SK-N-SH (cell line): ENCODE measurements around the gene MAGEB2. TPM values are rescaled to one million over a fixed set of nuclear protein-coding genes. Genes with fewer than 3 reads are reported as not detected.

Experiments used
- CTCF ChIA-PET: fragments of 300-600, 350-600 bp; formaldehyde crosslinking; extraction: SDS; loops from one replicate; lab custom pipeline; 2021; lab: Yijun Ruan, JAX
- POLR2A ChIA-PET: fragments of 350-600 bp; sonication (Branson Sonifier 250); formaldehyde crosslinking; extraction: SDS; loops from one replicate; lab custom pipeline; 2020; ENCODE audit warnings: antibody characterized with exemption, inconsistent platforms; lab: Yijun Ruan, JAX
- DNase-seq: peaks from one replicate; pipeline ENCODE4 v3.0.0; 2012
- H2AFZ ChIP-seq: fragments of 200-600 bp; sonication (generic); 2 replicates; pipeline ENCODE4 v1.8.1; 2016; ENCODE audit warnings: antibody characterized with exemption, mild to moderate bottlenecking, low read depth
- H3F3A ChIP-seq: fragments of 200-600 bp; sonication (generic); replicated peaks from 2 replicates; pipeline ENCODE3; 2016; ENCODE audit warnings: antibody characterized with exemption, mild to moderate bottlenecking; ENCODE audit not compliant: insufficient read depth
- H3K27ac ChIP-seq, 2 experiments: fragments of 200-500 bp in 1 of 2; fragments of 200-600 bp in 1 of 2; sonication (Bioruptor generic) in 1 of 2; sonication (generic), shearing (Covaris generic) in 1 of 2; 2 replicates each; pipeline versions ENCODE4 v1.5.1 to v1.6.1; 2014 to 2016; ENCODE audit warnings: low read depth in 2 of 2, inconsistent platforms in 1 of 2, low read length in 1 of 2, mild to moderate bottlenecking in 1 of 2, mixed read lengths in 1 of 2
- H3K27me3 ChIP-seq: fragments of 200-600 bp; sonication (generic), shearing (Covaris generic); 2 replicates; pipeline ENCODE4 v1.6.1; 2016; ENCODE audit warnings: mixed run types; ENCODE audit not compliant: insufficient read depth
- H3K36me3 ChIP-seq, 2 experiments: fragments of 200-500 bp in 1 of 2; fragments of 200-600 bp in 1 of 2; sonication (Bioruptor generic) in 1 of 2; sonication (generic) in 1 of 2; replicated peaks in 1 of 2; 2 replicates each; pipeline versions ENCODE3 to v1.5.1; 2014 to 2016; ENCODE audit warnings: low read length in 1 of 2, mild to moderate bottlenecking in 1 of 2; ENCODE audit not compliant: insufficient read depth in 2 of 2, control insufficient read depth in 1 of 2
- H3K4me1 ChIP-seq, 2 experiments: fragments of 200-500 bp in 1 of 2; fragments of 200-600 bp in 1 of 2; sonication (Bioruptor generic) in 1 of 2; sonication (generic), shearing (Covaris generic) in 1 of 2; 2 replicates each; pipeline versions ENCODE4 v1.5.1 to v1.6.1; 2014 to 2016; ENCODE audit warnings: low read depth in 1 of 2, low read length in 1 of 2, mixed run types in 1 of 2; ENCODE audit not compliant: insufficient read depth in 2 of 2, control insufficient read depth in 1 of 2
- H3K4me2 ChIP-seq: fragments of 200-600 bp; sonication (generic), shearing (Covaris generic); 2 replicates; pipeline ENCODE4 v1.6.1; 2017; ENCODE audit warnings: mixed run types
- H3K4me3 ChIP-seq, 2 experiments: fragments of 200-500 bp in 1 of 2; fragments of 200-600 bp in 1 of 2; sonication (Bioruptor generic) in 1 of 2; sonication (generic), shearing (Covaris generic) in 1 of 2; 2 replicates each; pipeline versions ENCODE4 v1.5.1 to v1.8.1; 2014 to 2016; ENCODE audit warnings: low read depth in 2 of 2, inconsistent platforms in 1 of 2, low read length in 1 of 2, mild to moderate bottlenecking in 1 of 2, mixed read lengths in 1 of 2, moderate library complexity in 1 of 2
- H3K79me2 ChIP-seq: fragments of 200-600 bp; sonication (generic); 2 replicates; pipeline ENCODE4 v1.8.1; 2017; ENCODE audit warnings: mild to moderate bottlenecking; ENCODE audit not compliant: insufficient read depth
- H3K9ac ChIP-seq: fragments of 200-600 bp; sonication (generic); 2 replicates; pipeline ENCODE4 v1.6.1; 2017; ENCODE audit warnings: mixed run types
- H3K9me2 ChIP-seq: fragments of 200-600 bp; sonication (generic); 2 replicates; pipeline ENCODE4 v1.6.1; 2017; ENCODE audit warnings: mixed run types
- H3K9me3 ChIP-seq: fragments of 200-600 bp; sonication (generic); 2 replicates; pipeline ENCODE4 v1.6.1; 2017; ENCODE audit warnings: mixed run types, mild to moderate bottlenecking, moderate library complexity
- H4K20me1 ChIP-seq: fragments of 200-600 bp; sonication (generic); 2 replicates; pipeline ENCODE4 v1.6.1; 2017; ENCODE audit warnings: mild to moderate bottlenecking, mixed run types; ENCODE audit not compliant: insufficient read depth
- CHD2 ChIP-seq: fragments of 150-350 bp; IDR thresholded peaks from 2 replicates; pipeline ENCODE4 v1.6.1; 2018; ENCODE audit warnings: low read length; ENCODE audit not compliant: partially characterized antibody
- CTCF ChIP-seq: fragments of 200-600 bp; sonication (generic); IDR thresholded peaks from 2 replicates; pipeline ENCODE4 v1.6.1; 2017; ENCODE audit warnings: antibody characterized with exemption, mild to moderate bottlenecking, moderate library complexity
- EP300 ChIP-seq, 2 experiments: IDR thresholded peaks; 2 replicates each; pipeline versions ENCODE4 v1.4.0 to v1.6.1; 2012; ENCODE audit warnings: borderline replicate concordance in 1 of 2, low read depth in 1 of 2, low read length in 1 of 2
- EZH2phosphoT487 ChIP-seq: fragments of 200-600 bp; sonication (generic); IDR thresholded peaks from 2 replicates; pipeline ENCODE4 v1.6.1; 2017; ENCODE audit warnings: low read depth, mixed run types, mild to moderate bottlenecking, antibody characterized with exemption, moderate library complexity, borderline replicate concordance
- FOSL2 ChIP-seq: IDR thresholded peaks from 2 replicates; pipeline ENCODE4 v1.4.0; 2012; ENCODE audit warnings: low read depth, mild to moderate bottlenecking, moderate library complexity, borderline replicate concordance
- FOXJ3 ChIP-seq: sonication (generic); formaldehyde crosslinking; IDR thresholded peaks from 2 replicates; pipeline ENCODE4 v1.5.1; 2020; ENCODE audit warnings: mild to moderate bottlenecking, missing genetic modification reagents
- FOXM1 ChIP-seq: IDR thresholded peaks from 2 replicates; pipeline ENCODE4 v1.4.0; 2012; ENCODE audit warnings: low read depth, mild to moderate bottlenecking
- GATA2 ChIP-seq: sonication (generic); formaldehyde crosslinking; IDR thresholded peaks from 2 replicates; pipeline ENCODE4 v1.5.0; 2020; ENCODE audit warnings: mild to moderate bottlenecking, missing genetic modification reagents
- JUND ChIP-seq: IDR thresholded peaks from 2 replicates; pipeline ENCODE4 v1.4.0; 2012
- MAX ChIP-seq: IDR thresholded peaks from 2 replicates; pipeline ENCODE4 v1.4.0; 2012; ENCODE audit warnings: low read depth
- MXI1 ChIP-seq: IDR thresholded peaks from 2 replicates; pipeline ENCODE4 v1.6.1; 2012; ENCODE audit warnings: mild to moderate bottlenecking, low read depth, low read length, improper control_type of control experiment
- NRF1 ChIP-seq: IDR thresholded peaks from 2 replicates; pipeline ENCODE4 v1.6.1; 2012; ENCODE audit warnings: low read depth, mild to moderate bottlenecking, low read length
- POLR2AphosphoS5 ChIP-seq: IDR thresholded peaks from 2 replicates; pipeline ENCODE4 v1.6.1; 2012; ENCODE audit warnings: low read depth, low read length
- REST ChIP-seq: IDR thresholded peaks from 2 replicates; pipeline ENCODE4 v1.6.1; 2012; ENCODE audit warnings: mild to moderate bottlenecking, low read depth, low read length, moderate library complexity
- SIN3A ChIP-seq: IDR thresholded peaks from 2 replicates; pipeline ENCODE4 v1.6.1; 2012; ENCODE audit warnings: low read depth, mild to moderate bottlenecking, low read length, moderate library complexity, borderline replicate concordance
- SMC3 ChIP-seq: IDR thresholded peaks from 2 replicates; pipeline ENCODE4 v1.6.1; 2012; ENCODE audit warnings: low read depth, low read length, improper control_type of control experiment
- TCF12 ChIP-seq: IDR thresholded peaks from 2 replicates; pipeline ENCODE4 v1.4.0; 2012
- USF2 ChIP-seq: fragments of 150-350 bp; IDR thresholded peaks from 2 replicates; pipeline ENCODE4 v1.6.1; 2017; ENCODE audit warnings: antibody characterized with exemption, low read length, low read depth, borderline replicate concordance
- ZBTB33 ChIP-seq: IDR thresholded peaks from 2 replicates; pipeline ENCODE4 v1.4.0; 2012; ENCODE audit warnings: low read depth, borderline replicate concordance
- WGBS: methylation state at CpG from one replicate; pipeline ENCODE4 v1.1.6; 2017; ENCODE audit warnings: low lambda C conversion rate; 5-methylcytosine and 5-hydroxymethylcytosine counted together
- polyA plus RNA-seq, 3 experiments: library from polyadenylated mRNA; depleted of rRNA; stranded (reverse); fragments of >200 nt; gene quantifications; 2 replicates each; pipeline ENCODE4 v1.2.3, GENCODE V29; 2012
- TF ChIP-seq, protein P1 (sequence below): fragments of 150-350 bp; IDR thresholded peaks from 2 replicates; pipeline ENCODE4 v1.6.1; 2016; ENCODE audit warnings: mild to moderate bottlenecking, low read depth, low read length
- TF ChIP-seq, protein P2 (sequence below): IDR thresholded peaks from 2 replicates; pipeline ENCODE4; 2012

The MAGEB2 gene
- 1.6 and 2.7 TPM in 2 replicates for polyA plus RNA-seq (2012; rRNA removed)
- 3.0 and 3.1 TPM in 2 replicates for polyA plus RNA-seq (2012; cell fraction: cytosol; rRNA removed)
- polyA plus RNA-seq (2012; cell fraction: nucleus; rRNA removed), result 1.0 and 1.2 TPM in 2 replicates

DNA sequence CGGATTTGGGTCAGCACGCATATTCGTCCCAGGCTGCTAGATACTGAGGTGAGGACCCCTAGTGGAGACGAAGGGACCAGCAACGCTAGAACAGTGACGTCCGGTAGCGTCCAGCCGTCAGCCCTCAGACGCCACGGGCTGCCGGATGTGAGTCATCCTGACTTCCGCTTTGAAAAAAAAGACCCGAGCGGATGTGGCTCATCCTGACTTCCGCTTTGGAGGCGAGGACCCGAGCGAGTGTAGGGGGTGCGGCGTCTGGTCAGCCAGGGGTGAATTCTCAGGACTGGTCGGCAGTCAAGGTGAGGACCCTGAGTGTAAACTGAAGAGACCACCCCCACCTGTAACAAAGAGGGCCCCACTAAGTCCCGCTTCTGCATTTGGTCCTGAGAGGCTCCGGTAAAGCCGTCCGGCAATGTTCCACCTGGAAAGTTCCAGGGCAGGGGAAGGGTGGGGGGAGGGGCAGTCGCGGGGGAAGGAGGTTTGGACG is at the start of gene MAGEB2:
MAGEB2 (plus strand) TSS at position 207 of the 487 bp plus-strand sequence. CDS start 3,018 bp downstream, outside the sequence.
- Histone ChIP-seq H3K4me1 (no peaks in the 10 kb centered on the region), H3K4me2 (no peak within 1 kb of the TSS), H3K9ac (no peak within 1 kb of the TSS), H3K79me2 (no peaks in the 10 kb centered on the region), H4K20me1 (no peaks in the 10 kb centered on the region), H3K4me3 (no peak within 1 kb of the TSS), H3K9me2 (no peaks in the 10 kb centered on the region), H3K36me3 (no peaks in the 10 kb centered on the region), H3K27ac (no peak within 1 kb of the TSS), H3K27me3 (no peaks in the 10 kb centered on the region; the same call in 1 of the 2 replicates), H3K9me3 (no peaks in the 10 kb centered on the region), H3F3A (no peaks in the 10 kb centered on the region), H2AFZ (peak within 1 kb of the TSS; percentile 63; the same call in 1 of the 2 replicates)
- CTCF ChIA-PET, result no interaction called here
- DNase-seq, result peak; percentile 33
- POLR2A ChIA-PET, result no interaction called here
- WGBS, result 36% methylated on average over 26 of the region's 29 CpGs
- TF ChIP-seq ZBTB33 (no peak), MXI1 (no peak), TCF12 (no peak), POLR2AphosphoS5 (no peak), REST (no peak), MAX (peak; percentile 24; the same call in 1 of the 2 replicates), EZH2phosphoT487 (no peak), GATA2 (CRISPR knock-in tag) (no peak), EP300 (IDR thresholded peaks at IDR 0.05; ENCODE audit: borderline replicate concordance in 1 of 2, low read depth in 1 of 2, low read length in 1 of 2) (no peak), JUND (no peak), FOXJ3 (CRISPR knock-in tag) (no peak), FOXM1 (no peak), NRF1 (no peak), USF2 (no peak), FOSL2 (peak; percentile 32; the same call in 1 of the 2 replicates), CTCF (peak; percentile 49), SIN3A (no peak), SMC3 (no peak), CHD2 (no peak)
- TF ChIP-seq, protein P1, sequence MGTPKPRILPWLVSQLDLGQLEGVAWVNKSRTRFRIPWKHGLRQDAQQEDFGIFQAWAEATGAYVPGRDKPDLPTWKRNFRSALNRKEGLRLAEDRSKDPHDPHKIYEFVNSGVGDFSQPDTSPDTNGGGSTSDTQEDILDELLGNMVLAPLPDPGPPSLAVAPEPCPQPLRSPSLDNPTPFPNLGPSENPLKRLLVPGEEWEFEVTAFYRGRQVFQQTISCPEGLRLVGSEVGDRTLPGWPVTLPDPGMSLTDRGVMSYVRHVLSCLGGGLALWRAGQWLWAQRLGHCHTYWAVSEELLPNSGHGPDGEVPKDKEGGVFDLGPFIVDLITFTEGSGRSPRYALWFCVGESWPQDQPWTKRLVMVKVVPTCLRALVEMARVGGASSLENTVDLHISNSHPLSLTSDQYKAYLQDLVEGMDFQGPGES, result no peak
- TF ChIP-seq, protein P2, sequence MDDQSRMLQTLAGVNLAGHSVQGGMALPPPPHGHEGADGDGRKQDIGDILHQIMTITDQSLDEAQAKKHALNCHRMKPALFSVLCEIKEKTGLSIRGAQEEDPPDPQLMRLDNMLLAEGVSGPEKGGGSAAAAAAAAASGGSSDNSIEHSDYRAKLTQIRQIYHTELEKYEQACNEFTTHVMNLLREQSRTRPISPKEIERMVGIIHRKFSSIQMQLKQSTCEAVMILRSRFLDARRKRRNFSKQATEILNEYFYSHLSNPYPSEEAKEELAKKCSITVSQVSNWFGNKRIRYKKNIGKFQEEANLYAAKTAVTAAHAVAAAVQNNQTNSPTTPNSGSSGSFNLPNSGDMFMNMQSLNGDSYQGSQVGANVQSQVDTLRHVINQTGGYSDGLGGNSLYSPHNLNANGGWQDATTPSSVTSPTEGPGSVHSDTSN, result no peak
